H9 (cell line): Measurements from ENCODE around the gene TMPRSS9. TPM values are rescaled to one million over a fixed set of nuclear protein-coding genes. Genes with fewer than 3 reads are reported as not detected.

Experiments used
- DNase-seq: peaks from one replicate; pipeline ENCODE4 v3.0.0-alpha.2; 2017
- H2AFZ ChIP-seq: one replicate; pipeline ENCODE4 v1.6.1; 2013; ENCODE audit warnings: mild to moderate bottlenecking, low read length, control low read depth, moderate library complexity
- H2AK5ac ChIP-seq: 2 replicates; pipeline ENCODE4 v1.6.1; 2013; ENCODE audit warnings: low read length, control low read depth, mixed read lengths; ENCODE audit not compliant: insufficient read length
- H2BK120ac ChIP-seq: one replicate; pipeline ENCODE4 v1.6.1; 2013; ENCODE audit warnings: low read depth, mild to moderate bottlenecking, low read length, control low read depth, inconsistent platforms; ENCODE audit not compliant: poor library complexity, severe bottlenecking
- H2BK12ac ChIP-seq: 2 replicates; pipeline ENCODE4 v1.6.1; 2013; ENCODE audit warnings: low read length, control low read depth, mixed read lengths, low read depth; ENCODE audit not compliant: insufficient read length
- H2BK15ac ChIP-seq: 2 replicates; pipeline ENCODE4 v1.6.1; 2013; ENCODE audit warnings: low read depth, low read length, control low read depth
- H2BK20ac ChIP-seq: one replicate; pipeline ENCODE4 v1.6.1; 2013; ENCODE audit warnings: low read depth, mild to moderate bottlenecking, low read length, control low read depth, inconsistent platforms; ENCODE audit not compliant: poor library complexity, severe bottlenecking
- H2BK5ac ChIP-seq: 2 replicates; pipeline ENCODE4 v1.6.1; 2013; ENCODE audit warnings: low read length, control low read depth, mixed read lengths; ENCODE audit not compliant: insufficient read length
- H3K14ac ChIP-seq: 2 replicates; pipeline ENCODE4 v1.6.1; 2013; ENCODE audit warnings: low read length, control low read depth; ENCODE audit not compliant: insufficient read depth
- H3K18ac ChIP-seq: 2 replicates; pipeline ENCODE4 v1.6.1; 2013; ENCODE audit warnings: low read depth, mild to moderate bottlenecking, mixed read lengths, low read length, control low read depth; ENCODE audit not compliant: insufficient read length
- H3K23ac ChIP-seq: 2 replicates; pipeline ENCODE4 v1.6.1; 2013; ENCODE audit warnings: low read length, control low read depth, mixed read lengths, low read depth; ENCODE audit not compliant: insufficient read length
- H3K23me2 ChIP-seq: 2 replicates; pipeline ENCODE4 v1.6.1; 2013; ENCODE audit warnings: low read depth, mild to moderate bottlenecking, mixed read lengths, low read length, control low read depth; ENCODE audit not compliant: insufficient read length, poor library complexity, severe bottlenecking
- H3K27ac ChIP-seq: 2 replicates; pipeline ENCODE4 v1.5.1; 2013; ENCODE audit warnings: low read length, control low read depth, mixed read lengths, low read depth; ENCODE audit not compliant: insufficient read length
- H3K27me3 ChIP-seq: 2 replicates; pipeline ENCODE4 v1.6.1; 2013; ENCODE audit warnings: low read length, control low read depth, inconsistent platforms; ENCODE audit not compliant: insufficient read depth
- H3K4ac ChIP-seq: 2 replicates; pipeline ENCODE4 v1.6.1; 2013; ENCODE audit warnings: low read depth, mild to moderate bottlenecking, control low read depth, inconsistent platforms, low read length, moderate library complexity
- H3K4me1 ChIP-seq: 2 replicates; pipeline ENCODE4 v1.6.1; 2013; ENCODE audit warnings: low read length, control low read depth, inconsistent platforms; ENCODE audit not compliant: insufficient read depth
- H3K4me2 ChIP-seq: 2 replicates; pipeline ENCODE4 v1.6.1; 2013; ENCODE audit warnings: low read length, control low read depth, mixed read lengths; ENCODE audit not compliant: insufficient read length, insufficient read depth
- H3K56ac ChIP-seq: 2 replicates; pipeline ENCODE4 v1.6.1; 2013; ENCODE audit warnings: low read depth, mild to moderate bottlenecking, mixed read lengths, low read length, control low read depth; ENCODE audit not compliant: insufficient read length
- H3K79me1 ChIP-seq: 2 replicates; pipeline ENCODE4 v1.6.1; 2013; ENCODE audit warnings: low read depth, mild to moderate bottlenecking, moderate library complexity, low read length, control low read depth, inconsistent platforms; ENCODE audit not compliant: insufficient read depth, poor library complexity, severe bottlenecking
- H3K79me2 ChIP-seq: 2 replicates; pipeline ENCODE4 v1.6.1; 2013; ENCODE audit warnings: low read length, control low read depth, inconsistent platforms; ENCODE audit not compliant: insufficient read depth
- H3K9ac ChIP-seq: 2 replicates; pipeline ENCODE4 v1.6.1; 2013; ENCODE audit warnings: low read length, control low read depth, mixed read lengths; ENCODE audit not compliant: insufficient read length; ENCODE audit errors: extremely low read depth
- H3K9me3 ChIP-seq: one replicate; pipeline ENCODE4 v1.6.1; 2013; ENCODE audit warnings: low read depth, low read length, inconsistent platforms; ENCODE audit not compliant: control insufficient read depth
- H3T11ph ChIP-seq: one replicate; pipeline ENCODE4 v1.6.1; 2013; ENCODE audit warnings: mild to moderate bottlenecking, low read length, control low read depth, inconsistent platforms
- H4K20me1 ChIP-seq: one replicate; pipeline ENCODE4 v1.6.1; 2013; ENCODE audit not compliant: control insufficient read depth, insufficient read length, insufficient read depth
- H4K5ac ChIP-seq: 2 replicates; pipeline ENCODE4 v1.6.1; 2013; ENCODE audit warnings: low read depth, mild to moderate bottlenecking, mixed read lengths, low read length, control low read depth; ENCODE audit not compliant: insufficient read length
- H4K8ac ChIP-seq: replicated peaks from 2 replicates; pipeline ENCODE4 v1.6.1; 2013; ENCODE audit warnings: low read length, control low read depth, mixed read lengths, low read depth; ENCODE audit not compliant: insufficient read length
- H4K91ac ChIP-seq: 2 replicates; pipeline ENCODE4 v1.6.1; 2013; ENCODE audit warnings: low read depth, mild to moderate bottlenecking, moderate library complexity, mixed read lengths, low read length, control low read depth; ENCODE audit not compliant: insufficient read length
- H3K27ac Mint-ChIP-seq, 3 experiments: 2 replicates in 2 of 3; 3 replicates in 1 of 3; pipeline ENCODE4 v1.8.0; 2020 to 2021; ENCODE audit warnings: mixed read lengths in 3 of 3, mild to moderate bottlenecking in 1 of 3, moderate library complexity in 1 of 3
- H3K27me3 Mint-ChIP-seq: 2 replicates; pipeline ENCODE4 v1.8.0; 2021; ENCODE audit warnings: low read depth, mild to moderate bottlenecking, moderate library complexity, mixed read lengths
- H3K36me3 Mint-ChIP-seq, 3 experiments: 2 replicates in 2 of 3; 3 replicates in 1 of 3; pipeline ENCODE4 v1.8.0; 2020 to 2021; ENCODE audit warnings: low read depth in 3 of 3, mixed read lengths in 3 of 3; ENCODE audit not compliant: insufficient read depth in 1 of 3
- H3K4me1 Mint-ChIP-seq, 2 experiments: 2 replicates each; pipeline ENCODE4 v1.8.0; 2020; ENCODE audit warnings: mixed read lengths in 2 of 2
- H3K4me3 Mint-ChIP-seq, 2 experiments: 2 replicates in 1 of 2; 3 replicates in 1 of 2; pipeline ENCODE4 v1.8.0; 2020 to 2021; ENCODE audit warnings: mild to moderate bottlenecking in 2 of 2, mixed read lengths in 2 of 2, moderate library complexity in 1 of 2
- H3K9me3 Mint-ChIP-seq, 2 experiments: 2 replicates in 1 of 2; 3 replicates in 1 of 2; pipeline ENCODE4 v1.8.0; 2020; ENCODE audit warnings: mild to moderate bottlenecking in 2 of 2, mixed read lengths in 2 of 2, moderate library complexity in 1 of 2
- WGBS: extraction: QIAGEN DNeasy Blood & Tissue Kit; methylation state at CpG from one replicate; pipeline ENCODE4 v1.1.7; 2013; ENCODE audit warnings: missing lambda C conversion rate, low lambda C conversion rate, mixed read lengths; ENCODE audit not compliant: insufficient read length; ENCODE audit errors: extremely low coverage; 5-methylcytosine and 5-hydroxymethylcytosine counted together
- total RNA-seq: library from RNA; stranded (reverse); gene quantifications from 2 replicates; pipeline ENCODE4 v1.2.1, GENCODE V29; 2021
- TF ChIP-seq, protein P1 (sequence below): fragments of 200-600 bp; sonication (generic); conservative IDR thresholded peaks from 3 replicates; pipeline ENCODE4 v1.8.0; 2021; ENCODE audit warnings: antibody characterized with exemption, mild to moderate bottlenecking

Gene TMPRSS9
- total RNA-seq, 1 experiment from 2014 or later: 0.24 TPM

DNA sequence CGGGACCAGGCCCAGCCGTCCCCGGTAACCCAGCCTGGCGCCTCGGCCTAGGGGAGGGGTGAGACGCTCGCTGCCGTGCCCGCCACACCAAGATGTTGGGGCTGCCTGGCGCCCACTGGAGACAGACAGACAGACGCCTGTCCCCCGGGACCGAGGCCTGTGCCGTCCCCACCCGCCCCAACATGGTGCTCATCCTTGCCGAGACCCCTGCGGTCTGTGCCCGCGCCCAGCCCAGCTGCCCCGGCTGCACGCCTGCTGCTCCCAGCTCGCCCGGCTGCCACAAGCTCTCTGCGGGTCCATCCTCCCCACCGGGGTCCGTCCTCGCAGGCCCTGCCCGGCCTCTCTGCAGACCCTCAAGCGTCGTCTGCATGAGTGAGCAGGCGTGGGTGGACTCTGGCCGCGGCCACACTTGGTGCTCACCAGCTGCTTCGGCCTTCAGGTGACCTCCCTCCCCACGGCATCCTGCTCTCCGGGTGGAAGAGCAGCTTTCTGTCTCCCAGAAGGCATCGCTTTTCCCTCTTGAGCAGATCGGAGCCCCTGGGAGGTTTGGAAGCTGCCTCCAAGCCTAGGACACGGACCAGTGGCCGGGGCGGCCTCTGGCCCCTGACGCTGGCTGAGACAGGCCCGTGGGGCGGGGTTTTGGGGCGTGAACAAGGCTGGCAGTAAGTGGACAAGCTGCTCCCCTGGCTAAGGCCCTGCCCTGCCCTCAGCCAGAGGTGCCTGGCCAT is 6.7 kb upstream of the TMPRSS9 start:
- DNase-seq: no peak

More for the DNA sequence above, 6.7 kb upstream of the TMPRSS9 start:
- Histone ChIP-seq H4K91ac (no peak overlapping the region), H2AK5ac (no peak overlapping the region), H3K27ac (no peak overlapping the region), H3K4me2 (no peak overlapping the region), H2BK120ac (no peak overlapping the region), H4K20me1 (no peaks in the 10 kb centered on the region), H3K4me1 (no peaks in the 10 kb centered on the region), H3K23ac (no peak overlapping the region), H2BK12ac (no peak overlapping the region), H3K9me3 (no peaks in the 10 kb centered on the region), H2BK20ac (no peak overlapping the region), H3T11ph (no peak overlapping the region), H3K9ac (no peak overlapping the region), H3K79me1 (no peaks in the 10 kb centered on the region), H4K8ac (no peak overlapping the region), H3K18ac (no peak overlapping the region), H3K4ac (no peak overlapping the region), H3K27me3 (no peaks in the 10 kb centered on the region), H2AFZ (no peak overlapping the region), H3K79me2 (no peaks in the 10 kb centered on the region), H3K14ac (no peak overlapping the region), H3K23me2 (no peaks in the 10 kb centered on the region), H2BK5ac (no peak overlapping the region), H3K56ac (no peak overlapping the region), H4K5ac (no peak overlapping the region), H2BK15ac (no peak overlapping the region)
- Mint-ChIP-seq H3K27ac (no peak overlapping the region), H3K27me3 (peaks cover 3% of the 10 kb centered on the region), H3K36me3 (peaks cover 0 to 2% (median 0%) of the 10 kb centered on the region in 3 experiments; a peak in 1 of 7 replicates), H3K4me3 (no peak overlapping the region), H3K4me1 (no peaks in the 10 kb centered on the region), H3K9me3 (no peaks in the 10 kb centered on the region)
- TF ChIP-seq, protein P1, sequence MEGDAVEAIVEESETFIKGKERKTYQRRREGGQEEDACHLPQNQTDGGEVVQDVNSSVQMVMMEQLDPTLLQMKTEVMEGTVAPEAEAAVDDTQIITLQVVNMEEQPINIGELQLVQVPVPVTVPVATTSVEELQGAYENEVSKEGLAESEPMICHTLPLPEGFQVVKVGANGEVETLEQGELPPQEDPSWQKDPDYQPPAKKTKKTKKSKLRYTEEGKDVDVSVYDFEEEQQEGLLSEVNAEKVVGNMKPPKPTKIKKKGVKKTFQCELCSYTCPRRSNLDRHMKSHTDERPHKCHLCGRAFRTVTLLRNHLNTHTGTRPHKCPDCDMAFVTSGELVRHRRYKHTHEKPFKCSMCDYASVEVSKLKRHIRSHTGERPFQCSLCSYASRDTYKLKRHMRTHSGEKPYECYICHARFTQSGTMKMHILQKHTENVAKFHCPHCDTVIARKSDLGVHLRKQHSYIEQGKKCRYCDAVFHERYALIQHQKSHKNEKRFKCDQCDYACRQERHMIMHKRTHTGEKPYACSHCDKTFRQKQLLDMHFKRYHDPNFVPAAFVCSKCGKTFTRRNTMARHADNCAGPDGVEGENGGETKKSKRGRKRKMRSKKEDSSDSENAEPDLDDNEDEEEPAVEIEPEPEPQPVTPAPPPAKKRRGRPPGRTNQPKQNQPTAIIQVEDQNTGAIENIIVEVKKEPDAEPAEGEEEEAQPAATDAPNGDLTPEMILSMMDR: no peak
- no CpG with 5 or more reads among the region's 45 CpGs for WGBS
